SIG-M5 treated with dmso at 0.1 percent for 504 hours (cell line): ENCODE results near the gene KIF21A.

Experiments used
- DNase-seq: peaks from one replicate; lab custom pipeline; 2025; ENCODE audit not compliant: unreplicated experiment; lab: John Stamatoyannopoulos, UW

KIF21A gene

DNA sequence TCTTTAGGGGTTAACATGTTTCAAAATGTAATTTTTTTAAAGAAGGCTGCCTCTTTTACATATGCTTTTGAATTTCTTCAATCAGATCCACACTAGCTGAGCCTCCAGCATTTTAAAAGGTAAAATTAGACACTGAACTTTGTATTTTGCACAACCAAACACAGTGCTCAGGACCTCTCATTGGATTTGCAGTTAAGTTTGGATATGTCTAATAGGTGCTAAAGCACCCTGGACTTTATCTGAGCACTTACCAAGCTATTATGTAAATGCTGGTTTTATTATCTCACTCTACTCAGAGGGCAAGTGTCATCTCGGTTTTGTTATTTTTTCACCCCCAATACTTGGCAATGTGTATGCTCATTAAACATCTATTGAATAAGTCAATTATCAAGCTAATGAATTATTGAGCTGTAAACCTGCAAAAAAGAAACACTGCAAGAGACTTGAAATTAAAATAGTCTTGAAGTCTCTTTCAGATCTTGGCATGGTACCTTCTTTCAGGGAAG is 150.7 kb downstream of the KIF21A start:
- DNase-seq, result no peak

DNA sequence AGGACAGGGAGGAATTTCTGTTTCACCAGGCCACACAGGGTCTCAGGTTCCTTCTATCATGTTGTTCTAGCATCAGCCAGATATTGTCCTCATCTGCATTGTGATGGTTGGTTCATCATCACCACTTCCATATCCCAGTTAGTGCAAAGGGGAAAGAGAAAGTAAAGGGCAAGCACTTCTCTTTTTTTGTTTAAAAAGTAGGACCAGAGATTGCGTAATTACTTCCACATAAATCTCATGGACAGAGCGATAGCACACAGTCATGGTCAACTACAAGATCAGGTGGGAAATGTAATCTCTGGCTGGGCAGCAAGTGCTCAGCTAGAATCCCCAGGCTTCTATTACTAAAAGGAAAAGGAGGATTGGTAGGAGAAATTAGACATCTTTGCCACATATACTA is 155.1 kb downstream of the KIF21A start:
- peak; percentile 71 for DNase-seq

DNA sequence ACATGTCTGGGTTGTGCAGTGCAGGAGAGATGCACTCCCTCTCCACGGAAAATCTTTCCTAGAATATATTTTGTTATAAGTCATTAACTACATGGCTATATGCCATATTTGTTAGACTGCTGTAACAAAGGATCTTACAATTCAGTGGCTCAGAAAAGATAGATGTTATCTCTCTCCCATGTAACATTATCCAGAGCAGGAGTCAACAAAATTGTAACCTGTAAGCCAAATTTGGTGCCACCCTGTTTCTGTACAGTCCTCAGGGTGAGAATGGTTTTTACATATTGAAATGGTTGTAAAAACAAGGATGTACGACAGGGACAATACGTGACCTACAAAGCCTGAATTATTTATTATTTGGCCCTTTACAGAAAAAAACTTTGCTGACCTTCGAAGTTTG is 155.5 kb downstream of the KIF21A start:
- no peak for DNase-seq

DNA sequence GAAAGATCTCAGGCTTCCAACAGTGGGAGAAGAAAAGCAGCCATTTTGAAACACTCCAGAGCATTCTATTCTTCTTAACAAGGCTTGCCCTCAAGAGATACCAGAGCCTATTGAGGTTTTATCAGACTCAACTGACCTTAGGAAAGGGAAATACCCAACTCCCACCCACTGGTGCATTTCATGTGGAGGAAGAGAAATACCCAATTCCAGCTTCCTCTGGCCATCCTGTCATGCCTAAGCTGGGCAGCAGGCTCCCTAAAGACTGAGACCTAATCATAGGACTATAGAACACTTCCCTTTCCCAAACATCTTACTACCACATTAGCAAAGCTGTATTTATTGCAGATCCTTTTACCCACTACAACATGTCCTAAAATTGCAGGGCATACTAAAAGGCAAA is 164.5 kb downstream of the KIF21A start:
- no peak for DNase-seq

DNA sequence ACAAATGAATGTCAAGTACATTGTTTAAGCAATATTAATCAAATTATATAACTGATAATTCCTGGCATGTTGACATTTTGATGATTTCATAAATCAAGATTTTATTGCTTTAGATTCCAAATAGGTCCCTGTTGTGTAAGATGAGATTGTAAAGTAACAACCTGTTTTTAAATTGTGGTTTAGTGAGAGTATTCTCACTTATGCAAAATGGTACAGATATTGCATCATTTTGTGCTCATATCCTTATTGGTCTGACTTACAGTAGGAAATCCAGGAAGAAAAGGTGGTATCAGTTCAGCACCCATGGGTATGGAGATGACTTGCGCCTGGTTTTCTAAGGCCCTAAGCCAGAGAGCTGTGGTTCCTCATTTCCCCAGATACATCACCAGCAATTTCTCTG is 165.5 kb downstream of the KIF21A start:
- peak; percentile 41 for DNase-seq

DNA sequence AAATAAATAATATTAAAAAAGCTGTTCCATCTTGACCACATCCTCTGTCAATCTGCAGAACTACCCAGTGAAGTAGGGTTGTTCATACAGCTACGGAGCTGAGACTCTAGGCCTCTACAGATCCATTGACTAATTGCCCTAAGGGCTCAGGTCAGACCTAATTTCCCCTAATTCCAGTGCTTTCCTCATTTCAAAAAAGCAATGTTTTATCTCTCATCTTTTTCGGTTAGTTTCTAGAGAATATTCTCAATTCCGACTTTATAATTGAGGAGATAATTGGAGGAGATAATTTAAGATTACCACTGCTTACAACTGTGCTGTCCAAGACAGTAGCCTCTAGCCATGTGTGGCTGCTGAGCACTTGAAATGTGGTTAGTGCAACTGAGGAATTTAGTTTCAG is 167.1 kb downstream of the KIF21A start:
- DNase-seq, result no peak

DNA sequence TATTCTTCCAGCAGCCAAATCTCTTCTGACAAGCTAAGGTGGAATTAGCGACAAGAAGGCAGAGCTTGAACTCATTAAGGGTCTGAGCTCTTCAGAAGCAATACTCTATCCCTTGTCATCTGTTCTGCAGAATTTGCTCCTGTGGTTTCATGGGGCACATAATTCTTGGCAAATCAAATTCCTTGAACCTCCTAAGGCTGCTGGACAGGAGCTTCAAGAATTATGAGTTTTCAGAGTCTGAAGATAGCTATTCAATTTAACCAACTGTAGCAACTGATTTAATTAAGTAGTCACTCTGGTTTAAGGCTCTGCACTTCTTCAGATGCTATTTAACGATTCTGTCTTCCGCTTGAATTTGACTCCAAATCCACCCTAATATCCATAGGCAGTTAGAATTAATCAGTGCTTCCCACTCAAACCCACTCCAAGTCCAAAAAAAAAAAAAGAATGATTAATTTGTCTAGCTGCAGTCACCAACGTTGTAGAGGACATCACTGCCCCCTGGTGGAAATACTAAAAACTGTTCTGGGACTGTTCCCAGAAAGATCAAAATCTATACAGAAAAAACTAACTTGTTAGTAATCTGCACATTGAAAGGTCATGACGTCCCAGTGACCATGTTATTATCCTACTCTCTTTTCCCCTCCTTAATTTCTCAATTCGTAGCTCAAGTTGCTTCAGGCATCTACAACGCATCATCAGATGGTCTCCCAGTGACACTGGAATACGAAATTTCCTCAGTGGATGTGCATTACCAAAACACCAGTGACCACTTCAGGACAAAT is 169.9 kb downstream of the KIF21A start:
- peak; percentile 40 for DNase-seq

DNA sequence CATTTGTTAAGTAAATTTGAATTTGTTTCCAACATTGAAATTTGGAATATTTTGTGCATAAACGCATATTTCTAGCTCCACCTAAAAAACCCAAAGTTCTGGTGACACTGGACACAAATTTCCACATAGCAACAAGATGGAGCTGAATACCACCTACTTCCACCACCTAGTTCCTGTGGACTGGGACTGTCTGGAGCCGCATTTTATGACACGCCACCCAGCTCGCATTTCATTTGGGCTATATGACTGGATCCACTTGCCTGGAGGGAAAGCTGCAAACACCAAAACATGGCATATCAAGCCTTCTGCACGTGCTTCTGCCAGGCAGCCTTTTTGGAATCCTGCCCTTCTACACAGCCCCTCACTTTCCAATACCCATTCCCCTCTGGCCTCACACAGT is 173.4 kb downstream of the KIF21A start:
- no peak for DNase-seq

DNA sequence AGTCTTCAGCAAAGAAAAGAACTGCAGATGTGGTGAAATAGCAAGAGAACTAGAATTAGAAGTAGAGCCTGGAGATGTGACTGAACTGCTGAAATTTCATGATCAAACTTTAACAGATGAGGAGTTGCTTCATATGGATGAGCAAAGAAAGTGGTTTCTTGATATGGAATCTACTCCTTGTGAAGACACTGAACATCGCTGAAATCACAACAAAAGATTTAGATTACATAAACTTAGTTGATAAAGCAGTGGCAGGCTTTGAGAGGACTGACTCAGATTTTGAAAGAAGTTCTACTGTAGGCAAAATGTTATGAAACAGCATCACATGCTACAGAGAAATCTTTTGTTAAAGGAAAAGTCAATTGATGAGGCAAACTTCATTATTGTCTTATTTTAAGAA is 175.0 kb downstream of the KIF21A start:
- DNase-seq, result no peak

DNA sequence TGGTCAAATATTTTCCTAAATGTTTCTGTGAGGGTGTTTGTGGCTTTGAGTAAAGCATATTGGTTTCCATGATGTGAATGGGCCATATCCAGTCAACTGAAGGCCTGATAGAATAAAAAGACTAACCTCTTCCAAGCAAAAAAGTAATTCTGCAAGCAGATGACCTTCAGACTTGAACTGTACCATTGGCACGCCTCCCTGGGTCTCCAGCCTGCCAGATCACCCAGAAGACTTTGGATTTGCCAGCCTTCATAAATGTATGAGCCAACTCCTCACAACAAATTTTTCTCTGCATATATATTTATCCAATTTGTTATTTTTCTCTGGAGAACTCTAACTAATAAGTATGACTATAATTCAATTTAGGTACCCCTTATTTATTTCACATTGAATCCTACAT is 190.3 kb downstream of the KIF21A start:
- DNase-seq, result no peak
